ENCODE data around the gene HOXD11. TPM values are rescaled to one million over a fixed set of nuclear protein-coding genes. Genes with fewer than 3 reads are reported as not detected.

The HOXD11 gene
- total RNA-seq, 4 donors from 2014 or later, result not detected

- H3K4me3 ChIP-seq, result peak overlapping the region; percentile 62
- H3K4me1 ChIP-seq, result peaks cover 34% of the 10 kb centered on the region
- WGBS, result 5% methylated on average over 28 of the region's 47 CpGs
- no peak for TF ChIP-seq POLR2A (IDR thresholded peaks at IDR 0.05)
- TF ChIP-seq, protein P1, sequence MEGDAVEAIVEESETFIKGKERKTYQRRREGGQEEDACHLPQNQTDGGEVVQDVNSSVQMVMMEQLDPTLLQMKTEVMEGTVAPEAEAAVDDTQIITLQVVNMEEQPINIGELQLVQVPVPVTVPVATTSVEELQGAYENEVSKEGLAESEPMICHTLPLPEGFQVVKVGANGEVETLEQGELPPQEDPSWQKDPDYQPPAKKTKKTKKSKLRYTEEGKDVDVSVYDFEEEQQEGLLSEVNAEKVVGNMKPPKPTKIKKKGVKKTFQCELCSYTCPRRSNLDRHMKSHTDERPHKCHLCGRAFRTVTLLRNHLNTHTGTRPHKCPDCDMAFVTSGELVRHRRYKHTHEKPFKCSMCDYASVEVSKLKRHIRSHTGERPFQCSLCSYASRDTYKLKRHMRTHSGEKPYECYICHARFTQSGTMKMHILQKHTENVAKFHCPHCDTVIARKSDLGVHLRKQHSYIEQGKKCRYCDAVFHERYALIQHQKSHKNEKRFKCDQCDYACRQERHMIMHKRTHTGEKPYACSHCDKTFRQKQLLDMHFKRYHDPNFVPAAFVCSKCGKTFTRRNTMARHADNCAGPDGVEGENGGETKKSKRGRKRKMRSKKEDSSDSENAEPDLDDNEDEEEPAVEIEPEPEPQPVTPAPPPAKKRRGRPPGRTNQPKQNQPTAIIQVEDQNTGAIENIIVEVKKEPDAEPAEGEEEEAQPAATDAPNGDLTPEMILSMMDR (IDR thresholded peaks at IDR 0.05), result no peak
- H3K9me3 ChIP-seq, result no peaks in the 10 kb centered on the region
- no peaks in the 10 kb centered on the region for H3K36me3 ChIP-seq
- peaks cover 97% of the 10 kb centered on the region for H3K27me3 ChIP-seq
- peak overlapping the region; percentile 72 for H3K27ac ChIP-seq
- DNase-seq (ENCODE audit: low spot score in 2 of 2), result no peak
Measured at GRCh38 chr2:176122052-176122682, 15.1 kb downstream of the HOXD11 start.

DNA sequence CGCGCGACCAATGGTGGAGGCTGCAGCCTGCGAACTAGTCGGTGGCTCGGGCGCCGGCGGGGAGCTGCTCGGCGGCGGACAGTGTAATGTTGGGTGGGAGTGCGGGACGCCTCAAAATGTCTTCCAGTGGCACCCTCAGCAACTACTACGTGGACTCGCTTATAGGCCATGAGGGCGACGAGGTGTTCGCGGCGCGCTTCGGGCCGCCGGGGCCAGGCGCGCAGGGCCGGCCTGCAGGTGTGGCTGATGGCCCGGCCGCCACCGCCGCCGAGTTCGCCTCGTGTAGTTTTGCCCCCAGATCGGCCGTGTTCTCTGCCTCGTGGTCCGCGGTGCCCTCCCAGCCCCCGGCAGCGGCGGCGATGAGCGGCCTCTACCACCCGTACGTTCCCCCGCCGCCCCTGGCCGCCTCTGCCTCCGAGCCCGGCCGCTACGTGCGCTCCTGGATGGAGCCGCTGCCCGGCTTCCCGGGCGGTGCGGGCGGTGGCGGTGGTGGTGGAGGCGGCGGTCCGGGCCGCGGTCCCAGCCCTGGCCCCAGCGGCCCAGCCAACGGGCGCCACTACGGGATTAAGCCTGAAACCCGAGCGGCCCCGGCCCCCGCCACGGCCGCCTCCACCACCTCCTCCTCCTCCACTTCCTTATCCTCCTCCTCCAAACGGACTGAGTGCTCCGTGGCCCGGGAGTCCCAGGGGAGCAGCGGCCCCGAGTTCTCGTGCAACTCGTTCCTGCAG is 15.8 kb downstream of the HOXD11 start, which contains the start of gene HOXD9:
Gene HOXD9 (plus strand): TSS at position 37 of the 728 bp plus-strand sequence. CDS start 50 bp downstream, at position 87.
- 3% methylated on average over 24 of the region's 84 CpGs for WGBS
- no peak for TF ChIP-seq EP300 (IDR thresholded peaks at IDR 0.05)
- TF ChIP-seq POLR2A (IDR thresholded peaks at IDR 0.05), result no peak
- no peak for TF ChIP-seq POLR2AphosphoS5 (IDR thresholded peaks at IDR 0.05)
- TF ChIP-seq, protein P1 (IDR thresholded peaks at IDR 0.05), result no peak
- Histone ChIP-seq H3K4me1 (peaks cover 29% of the 10 kb centered on the region), H3K36me3 (no peaks in the 10 kb centered on the region), H3K9me3 (no peaks in the 10 kb centered on the region), H3K27me3 (peaks cover 97% of the 10 kb centered on the region), H3K27ac (peak within 1 kb of the TSS; percentile 72), H3K4me3 (peak within 1 kb of the TSS; percentile 62)
- peak in 1 of 2 donors; percentile 91 for DNase-seq (ENCODE audit: low spot score in 2 of 2)

DNA sequence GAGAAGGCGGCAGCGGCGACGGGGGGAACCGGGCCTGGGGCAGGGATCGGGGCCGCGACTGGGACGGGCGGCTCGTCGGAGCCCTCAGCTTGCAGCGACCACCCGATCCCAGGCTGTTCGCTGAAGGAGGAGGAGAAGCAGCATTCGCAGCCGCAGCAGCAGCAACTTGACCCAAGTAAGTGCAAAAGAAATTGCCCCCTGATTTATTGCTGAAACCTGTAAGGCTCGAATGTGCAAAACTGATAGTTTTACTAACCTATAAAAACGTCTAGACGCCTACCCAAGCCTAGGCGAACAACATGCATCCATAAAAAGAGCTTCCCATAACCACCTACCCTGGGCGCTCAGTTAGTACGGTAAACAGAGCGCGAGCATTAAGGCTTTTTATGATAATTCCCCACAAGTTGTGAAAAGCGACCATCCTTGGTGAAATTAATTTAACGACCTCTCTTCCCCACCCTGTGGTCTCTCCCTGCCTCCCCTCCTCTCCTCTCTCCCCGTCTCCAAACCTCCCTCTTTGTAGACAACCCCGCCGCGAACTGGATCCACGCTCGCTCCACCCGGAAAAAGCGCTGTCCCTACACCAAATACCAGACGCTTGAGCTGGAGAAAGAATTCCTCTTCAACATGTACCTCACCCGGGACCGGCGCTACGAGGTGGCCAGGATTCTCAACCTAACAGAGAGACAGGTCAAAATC is 16.5 kb downstream of the HOXD11 start:
- Histone ChIP-seq H3K27ac (no peak overlapping the region), H3K36me3 (no peaks in the 10 kb centered on the region), H3K9me3 (no peaks in the 10 kb centered on the region), H3K4me1 (peaks cover 34% of the 10 kb centered on the region), H3K27me3 (peaks cover 97% of the 10 kb centered on the region), H3K4me3 (peak overlapping the region; percentile 62)
- no peak for DNase-seq (ENCODE audit: low spot score in 2 of 2)
- TF ChIP-seq POLR2A (IDR thresholded peaks at IDR 0.05) (no peak), POLR2AphosphoS5 (IDR thresholded peaks at IDR 0.05) (no peak), EP300 (IDR thresholded peaks at IDR 0.05) (no peak)
- TF ChIP-seq, protein P1 (IDR thresholded peaks at IDR 0.05), result no peak
- WGBS, result 23% methylated on average over 27 of the region's 40 CpGs

GRCh38 chr2:176124110-176124946 is 17.2 kb downstream of the HOXD11 start:
- Histone ChIP-seq H3K27ac (no peak overlapping the region), H3K36me3 (no peaks in the 10 kb centered on the region), H3K4me3 (peak overlapping the region; percentile 62), H3K9me3 (no peaks in the 10 kb centered on the region), H3K4me1 (peaks cover 42% of the 10 kb centered on the region), H3K27me3 (peaks cover 97% of the 10 kb centered on the region)
- WGBS, result 29% methylated on average over 12 of the region's 34 CpGs
- no peak for TF ChIP-seq POLR2AphosphoS5 (IDR thresholded peaks at IDR 0.05)
- no peak for TF ChIP-seq EP300 (IDR thresholded peaks at IDR 0.05)
- TF ChIP-seq, protein P1 (IDR thresholded peaks at IDR 0.05), result no peak
- no peak for TF ChIP-seq POLR2A (IDR thresholded peaks at IDR 0.05)
- DNase-seq (ENCODE audit: low spot score in 2 of 2), result no peak

Data from suprapubic skin (tissue), 4 donors.